ENCODE data around the gene ACADVL.
"Not testable (repeated sequence)": the region's sequence is repeated elsewhere in the genome, so short reads cannot be mapped to it uniquely, and the experiment has no call there.

Gene ACADVL

GRCh38 chr17:7235693-7236665 lies 16.2 kb downstream of the ACADVL start:
- DNase-seq: peak; percentile 35

GRCh38 chr17:7236808-7237207 lies 17.1 kb downstream of the ACADVL start:
- no peak for DNase-seq

- no peak for DNase-seq
These were observed 17.6 kb downstream of the ACADVL start for GRCh38 chr17:7237266-7237760.

GRCh38 chr17:7237761-7238419 lies 18.2 kb downstream of the ACADVL start:
- DNase-seq: peak; percentile 93

- DNase-seq: peak; percentile 39
These were observed 18.8 kb downstream of the ACADVL start for GRCh38 chr17:7238420-7239090.

GRCh38 chr17:7239091-7240027 lies 19.6 kb downstream of the ACADVL start, which contains the start of gene PHF23:
Gene PHF23, minus strand, starts transcription at chr17:7239457. Its CDS starts 178 bp downstream, at chr17:7239279.
- DNase-seq: peak; percentile 99

GRCh38 chr17:7240375-7240774 lies 20.6 kb downstream of the ACADVL start:
- DNase-seq: no peak

GRCh38 chr17:7241090-7241733 lies 21.5 kb downstream of the ACADVL start:
- DNase-seq: no peak

GRCh38 chr17:7241783-7242716 lies 22.3 kb downstream of the ACADVL start, which contains the start of gene GABARAP:
Gene GABARAP, minus strand, starts transcription at chr17:7242449. Its CDS starts 119 bp downstream, at chr17:7242330.
- peak; percentile 93 for DNase-seq

GRCh38 chr17:7242717-7243452 lies 23.1 kb downstream of the ACADVL start:
- DNase-seq: peak; percentile 96

GRCh38 chr17:7243453-7243729 lies 23.7 kb downstream of the ACADVL start:
- no peak for DNase-seq

- not testable (repeated sequence) for DNase-seq
These were observed 24.1 kb downstream of the ACADVL start for GRCh38 chr17:7243838-7244237.

GRCh38 chr17:7246779-7247178 lies 27.0 kb downstream of the ACADVL start:
- no peak for DNase-seq

GRCh38 chr17:7248796-7249195 lies 29.1 kb downstream of the ACADVL start:
- no peak for DNase-seq

GRCh38 chr17:7249214-7249613 lies 29.5 kb downstream of the ACADVL start:
- no peak for DNase-seq

GRCh38 chr17:7249830-7250229 lies 30.1 kb downstream of the ACADVL start:
- no peak for DNase-seq

- no peak for DNase-seq
These were observed 31.2 kb downstream of the ACADVL start for GRCh38 chr17:7250695-7251627.

GRCh38 chr17:7251661-7252175 lies 32.0 kb downstream of the ACADVL start, which contains the start of gene CTDNEP1:
Gene CTDNEP1, minus strand, starts transcription at chr17:7251734. Its CDS starts 438 bp downstream, at chr17:7251296.
- peak; percentile 97 for DNase-seq

Data from CD4-positive, alpha-beta T cell treated with Interleukin-17A for 4 hours (primary cell).